Measurements from ENCODE around the gene MAP3K15.

DNA sequence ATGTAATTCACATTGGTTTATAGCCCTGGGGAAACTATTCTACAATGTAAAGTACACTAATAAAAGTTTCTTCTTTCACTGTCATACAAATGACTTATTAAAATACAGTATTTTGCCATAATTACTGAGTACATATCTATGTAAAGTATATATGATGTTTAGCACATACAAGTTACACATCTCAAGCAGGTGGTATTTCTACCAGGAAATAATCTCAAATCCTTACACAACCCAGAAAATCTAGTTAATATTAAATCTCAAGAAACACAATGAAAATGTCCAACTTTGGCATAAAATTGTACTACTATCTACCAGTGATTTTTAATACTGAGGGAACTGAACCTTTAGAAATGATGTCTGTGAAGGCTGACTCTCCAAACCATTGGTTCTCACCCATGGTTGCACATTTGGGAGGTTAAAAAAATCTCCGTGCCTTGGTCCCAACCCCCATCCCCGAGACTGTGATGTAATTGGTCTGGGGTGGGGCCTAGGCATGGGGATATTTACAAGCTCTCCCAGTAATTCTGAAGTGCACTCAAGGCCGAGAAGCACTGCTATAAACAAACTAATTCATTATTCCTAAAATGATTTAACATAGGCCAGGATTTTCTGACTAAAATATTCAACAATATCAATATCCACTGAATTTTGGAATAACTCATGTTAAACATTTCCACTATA, 27.6 kb downstream of the MAP3K15 start:
- TF ChIP-seq JUN (CRISPR knock-in tag; IDR thresholded peaks at IDR 0.05): no peak
- TF ChIP-seq, protein P1, sequence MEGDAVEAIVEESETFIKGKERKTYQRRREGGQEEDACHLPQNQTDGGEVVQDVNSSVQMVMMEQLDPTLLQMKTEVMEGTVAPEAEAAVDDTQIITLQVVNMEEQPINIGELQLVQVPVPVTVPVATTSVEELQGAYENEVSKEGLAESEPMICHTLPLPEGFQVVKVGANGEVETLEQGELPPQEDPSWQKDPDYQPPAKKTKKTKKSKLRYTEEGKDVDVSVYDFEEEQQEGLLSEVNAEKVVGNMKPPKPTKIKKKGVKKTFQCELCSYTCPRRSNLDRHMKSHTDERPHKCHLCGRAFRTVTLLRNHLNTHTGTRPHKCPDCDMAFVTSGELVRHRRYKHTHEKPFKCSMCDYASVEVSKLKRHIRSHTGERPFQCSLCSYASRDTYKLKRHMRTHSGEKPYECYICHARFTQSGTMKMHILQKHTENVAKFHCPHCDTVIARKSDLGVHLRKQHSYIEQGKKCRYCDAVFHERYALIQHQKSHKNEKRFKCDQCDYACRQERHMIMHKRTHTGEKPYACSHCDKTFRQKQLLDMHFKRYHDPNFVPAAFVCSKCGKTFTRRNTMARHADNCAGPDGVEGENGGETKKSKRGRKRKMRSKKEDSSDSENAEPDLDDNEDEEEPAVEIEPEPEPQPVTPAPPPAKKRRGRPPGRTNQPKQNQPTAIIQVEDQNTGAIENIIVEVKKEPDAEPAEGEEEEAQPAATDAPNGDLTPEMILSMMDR (IDR thresholded peaks at IDR 0.05): no peak
- no peak for TF ChIP-seq NFE2L1 (CRISPR knock-in tag; IDR thresholded peaks at IDR 0.05)
- TF ChIP-seq, protein P2, sequence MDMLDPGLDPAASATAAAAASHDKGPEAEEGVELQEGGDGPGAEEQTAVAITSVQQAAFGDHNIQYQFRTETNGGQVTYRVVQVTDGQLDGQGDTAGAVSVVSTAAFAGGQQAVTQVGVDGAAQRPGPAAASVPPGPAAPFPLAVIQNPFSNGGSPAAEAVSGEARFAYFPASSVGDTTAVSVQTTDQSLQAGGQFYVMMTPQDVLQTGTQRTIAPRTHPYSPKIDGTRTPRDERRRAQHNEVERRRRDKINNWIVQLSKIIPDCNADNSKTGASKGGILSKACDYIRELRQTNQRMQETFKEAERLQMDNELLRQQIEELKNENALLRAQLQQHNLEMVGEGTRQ (CRISPR knock-in tag; IDR thresholded peaks at IDR 0.05): no peak
- no peak for TF ChIP-seq NR3C1 (CRISPR knock-in tag; conservative IDR thresholded peaks at IDR 0.05; ENCODE audit: low read depth)
- no peak for TF ChIP-seq SP1 (CRISPR knock-in tag; conservative IDR thresholded peaks at IDR 0.05)
- TF ChIP-seq, protein P3, sequence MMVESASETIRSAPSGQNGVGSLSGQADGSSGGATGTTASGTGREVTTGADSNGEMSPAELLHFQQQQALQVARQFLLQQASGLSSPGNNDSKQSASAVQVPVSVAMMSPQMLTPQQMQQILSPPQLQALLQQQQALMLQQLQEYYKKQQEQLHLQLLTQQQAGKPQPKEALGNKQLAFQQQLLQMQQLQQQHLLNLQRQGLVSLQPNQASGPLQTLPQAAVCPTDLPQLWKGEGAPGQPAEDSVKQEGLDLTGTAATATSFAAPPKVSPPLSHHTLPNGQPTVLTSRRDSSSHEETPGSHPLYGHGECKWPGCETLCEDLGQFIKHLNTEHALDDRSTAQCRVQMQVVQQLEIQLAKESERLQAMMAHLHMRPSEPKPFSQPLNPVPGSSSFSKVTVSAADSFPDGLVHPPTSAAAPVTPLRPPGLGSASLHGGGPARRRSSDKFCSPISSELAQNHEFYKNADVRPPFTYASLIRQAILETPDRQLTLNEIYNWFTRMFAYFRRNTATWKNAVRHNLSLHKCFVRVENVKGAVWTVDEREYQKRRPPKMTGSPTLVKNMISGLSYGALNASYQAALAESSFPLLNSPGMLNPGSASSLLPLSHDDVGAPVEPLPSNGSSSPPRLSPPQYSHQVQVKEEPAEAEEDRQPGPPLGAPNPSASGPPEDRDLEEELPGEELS (CRISPR knock-in tag; IDR thresholded peaks at IDR 0.05): no peak
- TF ChIP-seq, protein P4, sequence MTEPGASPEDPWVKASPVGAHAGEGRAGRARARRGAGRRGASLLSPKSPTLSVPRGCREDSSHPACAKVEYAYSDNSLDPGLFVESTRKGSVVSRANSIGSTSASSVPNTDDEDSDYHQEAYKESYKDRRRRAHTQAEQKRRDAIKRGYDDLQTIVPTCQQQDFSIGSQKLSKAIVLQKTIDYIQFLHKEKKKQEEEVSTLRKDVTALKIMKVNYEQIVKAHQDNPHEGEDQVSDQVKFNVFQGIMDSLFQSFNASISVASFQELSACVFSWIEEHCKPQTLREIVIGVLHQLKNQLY (CRISPR knock-in tag; IDR thresholded peaks at IDR 0.05): no peak
- no peak for TF ChIP-seq ESRRA (CRISPR knock-in tag; IDR thresholded peaks at IDR 0.05; ENCODE audit: borderline replicate concordance)
- TF ChIP-seq, protein P5, sequence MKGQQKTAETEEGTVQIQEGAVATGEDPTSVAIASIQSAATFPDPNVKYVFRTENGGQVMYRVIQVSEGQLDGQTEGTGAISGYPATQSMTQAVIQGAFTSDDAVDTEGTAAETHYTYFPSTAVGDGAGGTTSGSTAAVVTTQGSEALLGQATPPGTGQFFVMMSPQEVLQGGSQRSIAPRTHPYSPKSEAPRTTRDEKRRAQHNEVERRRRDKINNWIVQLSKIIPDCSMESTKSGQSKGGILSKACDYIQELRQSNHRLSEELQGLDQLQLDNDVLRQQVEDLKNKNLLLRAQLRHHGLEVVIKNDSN (CRISPR knock-in tag; IDR thresholded peaks at IDR 0.05): no peak
- TF ChIP-seq, protein P6, sequence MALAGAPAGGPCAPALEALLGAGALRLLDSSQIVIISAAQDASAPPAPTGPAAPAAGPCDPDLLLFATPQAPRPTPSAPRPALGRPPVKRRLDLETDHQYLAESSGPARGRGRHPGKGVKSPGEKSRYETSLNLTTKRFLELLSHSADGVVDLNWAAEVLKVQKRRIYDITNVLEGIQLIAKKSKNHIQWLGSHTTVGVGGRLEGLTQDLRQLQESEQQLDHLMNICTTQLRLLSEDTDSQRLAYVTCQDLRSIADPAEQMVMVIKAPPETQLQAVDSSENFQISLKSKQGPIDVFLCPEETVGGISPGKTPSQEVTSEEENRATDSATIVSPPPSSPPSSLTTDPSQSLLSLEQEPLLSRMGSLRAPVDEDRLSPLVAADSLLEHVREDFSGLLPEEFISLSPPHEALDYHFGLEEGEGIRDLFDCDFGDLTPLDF (CRISPR knock-in tag; IDR thresholded peaks at IDR 0.05): no peak
- no peak for TF ChIP-seq TEAD4 (CRISPR knock-in tag; IDR thresholded peaks at IDR 0.05)
- TF ChIP-seq, protein P7, sequence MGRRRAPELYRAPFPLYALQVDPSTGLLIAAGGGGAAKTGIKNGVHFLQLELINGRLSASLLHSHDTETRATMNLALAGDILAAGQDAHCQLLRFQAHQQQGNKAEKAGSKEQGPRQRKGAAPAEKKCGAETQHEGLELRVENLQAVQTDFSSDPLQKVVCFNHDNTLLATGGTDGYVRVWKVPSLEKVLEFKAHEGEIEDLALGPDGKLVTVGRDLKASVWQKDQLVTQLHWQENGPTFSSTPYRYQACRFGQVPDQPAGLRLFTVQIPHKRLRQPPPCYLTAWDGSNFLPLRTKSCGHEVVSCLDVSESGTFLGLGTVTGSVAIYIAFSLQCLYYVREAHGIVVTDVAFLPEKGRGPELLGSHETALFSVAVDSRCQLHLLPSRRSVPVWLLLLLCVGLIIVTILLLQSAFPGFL (CRISPR knock-in tag; IDR thresholded peaks at IDR 0.05; ENCODE audit: borderline replicate concordance): no peak
- TF ChIP-seq, protein P8, sequence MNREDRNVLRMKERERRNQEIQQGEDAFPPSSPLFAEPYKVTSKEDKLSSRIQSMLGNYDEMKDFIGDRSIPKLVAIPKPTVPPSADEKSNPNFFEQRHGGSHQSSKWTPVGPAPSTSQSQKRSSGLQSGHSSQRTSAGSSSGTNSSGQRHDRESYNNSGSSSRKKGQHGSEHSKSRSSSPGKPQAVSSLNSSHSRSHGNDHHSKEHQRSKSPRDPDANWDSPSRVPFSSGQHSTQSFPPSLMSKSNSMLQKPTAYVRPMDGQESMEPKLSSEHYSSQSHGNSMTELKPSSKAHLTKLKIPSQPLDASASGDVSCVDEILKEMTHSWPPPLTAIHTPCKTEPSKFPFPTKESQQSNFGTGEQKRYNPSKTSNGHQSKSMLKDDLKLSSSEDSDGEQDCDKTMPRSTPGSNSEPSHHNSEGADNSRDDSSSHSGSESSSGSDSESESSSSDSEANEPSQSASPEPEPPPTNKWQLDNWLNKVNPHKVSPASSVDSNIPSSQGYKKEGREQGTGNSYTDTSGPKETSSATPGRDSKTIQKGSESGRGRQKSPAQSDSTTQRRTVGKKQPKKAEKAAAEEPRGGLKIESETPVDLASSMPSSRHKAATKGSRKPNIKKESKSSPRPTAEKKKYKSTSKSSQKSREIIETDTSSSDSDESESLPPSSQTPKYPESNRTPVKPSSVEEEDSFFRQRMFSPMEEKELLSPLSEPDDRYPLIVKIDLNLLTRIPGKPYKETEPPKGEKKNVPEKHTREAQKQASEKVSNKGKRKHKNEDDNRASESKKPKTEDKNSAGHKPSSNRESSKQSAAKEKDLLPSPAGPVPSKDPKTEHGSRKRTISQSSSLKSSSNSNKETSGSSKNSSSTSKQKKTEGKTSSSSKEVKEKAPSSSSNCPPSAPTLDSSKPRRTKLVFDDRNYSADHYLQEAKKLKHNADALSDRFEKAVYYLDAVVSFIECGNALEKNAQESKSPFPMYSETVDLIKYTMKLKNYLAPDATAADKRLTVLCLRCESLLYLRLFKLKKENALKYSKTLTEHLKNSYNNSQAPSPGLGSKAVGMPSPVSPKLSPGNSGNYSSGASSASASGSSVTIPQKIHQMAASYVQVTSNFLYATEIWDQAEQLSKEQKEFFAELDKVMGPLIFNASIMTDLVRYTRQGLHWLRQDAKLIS (CRISPR knock-in tag; IDR thresholded peaks at IDR 0.05; ENCODE audit: borderline replicate concordance): no peak

All from WTC11 (cell line).